KOPT-K1 (cell line): ENCODE measurements around the gene BCAS3.

ENCODE experiments used
- H3K27ac ChIP-seq: fragments of 200-600 bp; sonication (generic); 2 replicates; pipeline ENCODE4 v1.5.1; 2016; ENCODE audit warnings: antibody characterized with exemption, mild to moderate bottlenecking, low read depth, low read length; ENCODE audit not compliant: poor library complexity, severe bottlenecking
- H3K36me3 ChIP-seq: fragments of 200-600 bp; sonication (generic); 2 replicates; pipeline ENCODE4 v1.5.1; 2017; ENCODE audit warnings: antibody characterized with exemption, mild to moderate bottlenecking, low read length, moderate library complexity; ENCODE audit not compliant: insufficient read depth
- H3K9me3 ChIP-seq: fragments of 200-600 bp; sonication (generic); 2 replicates; pipeline ENCODE4 v1.5.1; 2017; ENCODE audit warnings: antibody characterized with exemption, low read length, mild to moderate bottlenecking; ENCODE audit not compliant: insufficient read depth, poor library complexity, severe bottlenecking

BCAS3 gene

GRCh38 chr17:60704170-60704569 is 26.5 kb downstream of the BCAS3 start:
- H3K36me3 ChIP-seq: no peaks in the 10 kb centered on the region
- no peaks in the 10 kb centered on the region for H3K9me3 ChIP-seq
- no peak overlapping the region for H3K27ac ChIP-seq

- no peak overlapping the region for H3K27ac ChIP-seq
- no peaks in the 10 kb centered on the region for H3K36me3 ChIP-seq
- no peaks in the 10 kb centered on the region for H3K9me3 ChIP-seq
Observed at GRCh38 chr17:60712675-60713074, 35.0 kb downstream of the BCAS3 start.

- H3K27ac ChIP-seq: no peak overlapping the region
- no peaks in the 10 kb centered on the region for H3K9me3 ChIP-seq
- H3K36me3 ChIP-seq: no peaks in the 10 kb centered on the region
Observed at GRCh38 chr17:60713608-60714007, 36.0 kb downstream of the BCAS3 start.

GRCh38 chr17:60716766-60717165 is 39.1 kb downstream of the BCAS3 start:
- Histone ChIP-seq H3K36me3 (no peaks in the 10 kb centered on the region), H3K9me3 (no peaks in the 10 kb centered on the region), H3K27ac (no peak overlapping the region)

GRCh38 chr17:60717814-60718213 is 40.2 kb downstream of the BCAS3 start:
- Histone ChIP-seq H3K9me3 (no peaks in the 10 kb centered on the region), H3K36me3 (no peaks in the 10 kb centered on the region), H3K27ac (no peak overlapping the region)

GRCh38 chr17:60720763-60721531 is 43.3 kb downstream of the BCAS3 start:
- no peak overlapping the region for H3K27ac ChIP-seq
- H3K9me3 ChIP-seq: no peaks in the 10 kb centered on the region
- no peaks in the 10 kb centered on the region for H3K36me3 ChIP-seq

- Histone ChIP-seq H3K27ac (no peak overlapping the region), H3K9me3 (no peaks in the 10 kb centered on the region), H3K36me3 (no peaks in the 10 kb centered on the region)
Observed at GRCh38 chr17:60724647-60725046, 47.0 kb downstream of the BCAS3 start.

- no peaks in the 10 kb centered on the region for H3K36me3 ChIP-seq
- H3K27ac ChIP-seq: no peak overlapping the region
- H3K9me3 ChIP-seq: no peaks in the 10 kb centered on the region
Observed at GRCh38 chr17:60729854-60730253, 52.2 kb downstream of the BCAS3 start.

GRCh38 chr17:60730273-60730672 is 52.6 kb downstream of the BCAS3 start:
- Histone ChIP-seq H3K36me3 (no peaks in the 10 kb centered on the region), H3K9me3 (no peaks in the 10 kb centered on the region), H3K27ac (no peak overlapping the region)

- Histone ChIP-seq H3K27ac (no peak overlapping the region), H3K9me3 (no peaks in the 10 kb centered on the region), H3K36me3 (no peaks in the 10 kb centered on the region)
Observed at GRCh38 chr17:60738287-60738686, 60.6 kb downstream of the BCAS3 start.

- Histone ChIP-seq H3K36me3 (no peaks in the 10 kb centered on the region), H3K27ac (no peak overlapping the region), H3K9me3 (no peaks in the 10 kb centered on the region)
Observed at GRCh38 chr17:60740584-60740983, 62.9 kb downstream of the BCAS3 start.

GRCh38 chr17:60741031-60741430 is 63.4 kb downstream of the BCAS3 start:
- Histone ChIP-seq H3K9me3 (no peaks in the 10 kb centered on the region), H3K36me3 (no peaks in the 10 kb centered on the region), H3K27ac (no peak overlapping the region)

GRCh38 chr17:60743282-60743681 is 65.6 kb downstream of the BCAS3 start:
- Histone ChIP-seq H3K9me3 (no peaks in the 10 kb centered on the region), H3K36me3 (no peaks in the 10 kb centered on the region), H3K27ac (no peak overlapping the region)

- H3K27ac ChIP-seq: no peak overlapping the region
Observed at GRCh38 chr17:60743799-60744198, 66.1 kb downstream of the BCAS3 start.

GRCh38 chr17:60744355-60744966 is 66.8 kb downstream of the BCAS3 start:
- H3K36me3 ChIP-seq: no peaks in the 10 kb centered on the region
- H3K27ac ChIP-seq: no peak overlapping the region
- no peaks in the 10 kb centered on the region for H3K9me3 ChIP-seq

More at GRCh38 chr17:60743799-60744198, 66.1 kb downstream of the BCAS3 start:
- Histone ChIP-seq H3K9me3 (no peaks in the 10 kb centered on the region), H3K36me3 (no peaks in the 10 kb centered on the region)

- Histone ChIP-seq H3K27ac (no peak overlapping the region), H3K9me3 (peaks cover 4% of the 10 kb centered on the region), H3K36me3 (no peaks in the 10 kb centered on the region)
Observed at GRCh38 chr17:60745544-60745943, 67.9 kb downstream of the BCAS3 start.
